Epithelial cell of proximal tubule (primary cell): Measurements from ENCODE around the gene COCH. TPM values are rescaled to one million over a fixed set of nuclear protein-coding genes. Genes with fewer than 3 reads are reported as not detected.

Experiments used
- DNase-seq: peaks from one replicate; pipeline ENCODE4 v3.0.0-alpha.2; 2011; ENCODE audit warnings: low read depth
- H3K4me3 ChIP-seq: 2 replicates; pipeline ENCODE4 v1.5.1; 2011; ENCODE audit warnings: low read depth, mild to moderate bottlenecking, low read length
- total RNA-seq: library from RNA; depleted of rRNA; stranded (reverse); fragments of >200 nt; gene quantifications from 2 replicates; pipeline ENCODE4 v1.2.3, GENCODE V29; 2015
- TF ChIP-seq, protein P1 (sequence below): conservative IDR thresholded peaks from 2 replicates; pipeline ENCODE4 v1.5.1; 2012; ENCODE audit warnings: low read depth, mild to moderate bottlenecking, low read length

Gene COCH
- total RNA-seq, 1 donor from 2014 or later: 20.9 TPM

GRCh38 chr14:30842431-30842830, 31.9 kb upstream of the COCH start:
- DNase-seq: no peak
- TF ChIP-seq, protein P1, sequence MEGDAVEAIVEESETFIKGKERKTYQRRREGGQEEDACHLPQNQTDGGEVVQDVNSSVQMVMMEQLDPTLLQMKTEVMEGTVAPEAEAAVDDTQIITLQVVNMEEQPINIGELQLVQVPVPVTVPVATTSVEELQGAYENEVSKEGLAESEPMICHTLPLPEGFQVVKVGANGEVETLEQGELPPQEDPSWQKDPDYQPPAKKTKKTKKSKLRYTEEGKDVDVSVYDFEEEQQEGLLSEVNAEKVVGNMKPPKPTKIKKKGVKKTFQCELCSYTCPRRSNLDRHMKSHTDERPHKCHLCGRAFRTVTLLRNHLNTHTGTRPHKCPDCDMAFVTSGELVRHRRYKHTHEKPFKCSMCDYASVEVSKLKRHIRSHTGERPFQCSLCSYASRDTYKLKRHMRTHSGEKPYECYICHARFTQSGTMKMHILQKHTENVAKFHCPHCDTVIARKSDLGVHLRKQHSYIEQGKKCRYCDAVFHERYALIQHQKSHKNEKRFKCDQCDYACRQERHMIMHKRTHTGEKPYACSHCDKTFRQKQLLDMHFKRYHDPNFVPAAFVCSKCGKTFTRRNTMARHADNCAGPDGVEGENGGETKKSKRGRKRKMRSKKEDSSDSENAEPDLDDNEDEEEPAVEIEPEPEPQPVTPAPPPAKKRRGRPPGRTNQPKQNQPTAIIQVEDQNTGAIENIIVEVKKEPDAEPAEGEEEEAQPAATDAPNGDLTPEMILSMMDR: no peak
- H3K4me3 ChIP-seq: no peak overlapping the region

GRCh38 chr14:30848449-30849240, 25.7 kb upstream of the COCH start:
- DNase-seq: no peak
- H3K4me3 ChIP-seq: no peak overlapping the region
- TF ChIP-seq, protein P1: no peak

GRCh38 chr14:30849354-30849753, 25.0 kb upstream of the COCH start:
- no peak overlapping the region for H3K4me3 ChIP-seq
- TF ChIP-seq, protein P1: no peak
- no peak for DNase-seq

GRCh38 chr14:30849983-30850382, 24.4 kb upstream of the COCH start:
- TF ChIP-seq, protein P1: no peak

DNA sequence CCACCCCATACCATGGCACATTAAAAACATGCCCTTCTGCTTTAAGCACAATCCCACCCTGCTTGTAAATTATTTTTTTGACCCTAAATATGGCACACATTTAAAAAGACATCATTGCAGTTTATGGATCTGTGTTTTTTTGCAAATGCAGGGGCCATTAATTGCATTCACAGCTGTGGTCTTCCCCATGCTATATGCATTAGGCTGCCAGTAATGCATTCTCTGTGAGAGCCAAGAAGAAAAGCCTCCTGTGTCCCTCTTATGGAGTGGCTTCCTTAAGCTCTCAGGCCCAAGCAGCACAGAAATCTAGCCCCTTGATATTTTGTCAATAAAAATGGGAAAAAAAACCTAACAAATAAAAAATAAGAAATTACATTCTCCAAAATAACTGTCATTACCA, 20.4 kb upstream of the COCH start:
- DNase-seq: no peak
- TF ChIP-seq, protein P1: no peak
- H3K4me3 ChIP-seq: no peak overlapping the region

More at GRCh38 chr14:30849983-30850382, 24.4 kb upstream of the COCH start:
- DNase-seq: no peak
- no peak overlapping the region for H3K4me3 ChIP-seq

DNA sequence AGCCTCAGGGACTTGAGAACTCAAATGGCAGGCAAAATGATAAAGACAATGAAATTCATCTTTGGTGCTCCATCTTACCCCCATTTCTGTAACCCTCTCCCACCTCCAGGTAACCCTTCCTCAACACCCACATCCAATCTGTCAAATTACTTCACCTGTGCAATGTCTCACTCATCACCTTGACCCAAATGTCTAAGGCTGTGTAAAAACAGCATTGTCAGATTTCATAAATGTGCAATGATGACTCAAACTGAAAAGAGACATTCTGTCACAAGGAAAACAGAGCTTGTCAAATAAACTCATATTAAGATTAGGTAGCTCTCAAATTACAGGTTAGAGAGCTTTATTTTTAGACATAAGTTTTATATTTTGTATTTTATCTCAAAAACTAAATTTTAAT, 19.9 kb upstream of the COCH start:
- DNase-seq: no peak
- TF ChIP-seq, protein P1: no peak
- no peak overlapping the region for H3K4me3 ChIP-seq
